ENCODE results near the gene EPAS1. TPM values are rescaled to one million over a fixed set of nuclear protein-coding genes. Genes with fewer than 3 reads are reported as not detected.
"Not testable (repeated sequence)": the region's sequence is repeated elsewhere in the genome, so short reads cannot be mapped to it uniquely, and the experiment has no call there.

Gene EPAS1
- total RNA-seq, 1 donor from 2014 or later = 280 TPM

- Mint-ChIP-seq H3K4me3 (ENCODE audit: unreplicated experiment) (no peak overlapping the region), H3K9me3 (ENCODE audit: unreplicated experiment) (no peaks in the 10 kb centered on the region), H3K4me1 (ENCODE audit: unreplicated experiment) (peaks cover 11% of the 10 kb centered on the region), H3K27me3 (ENCODE audit: unreplicated experiment) (peaks cover 20% of the 10 kb centered on the region), H3K36me3 (ENCODE audit: low read depth, unreplicated experiment) (peaks cover 9% of the 10 kb centered on the region), H3K27ac (ENCODE audit: unreplicated experiment) (no peak overlapping the region)
- no peak for DNase-seq (ENCODE audit: low spot score)
- TF ChIP-seq, protein P1, sequence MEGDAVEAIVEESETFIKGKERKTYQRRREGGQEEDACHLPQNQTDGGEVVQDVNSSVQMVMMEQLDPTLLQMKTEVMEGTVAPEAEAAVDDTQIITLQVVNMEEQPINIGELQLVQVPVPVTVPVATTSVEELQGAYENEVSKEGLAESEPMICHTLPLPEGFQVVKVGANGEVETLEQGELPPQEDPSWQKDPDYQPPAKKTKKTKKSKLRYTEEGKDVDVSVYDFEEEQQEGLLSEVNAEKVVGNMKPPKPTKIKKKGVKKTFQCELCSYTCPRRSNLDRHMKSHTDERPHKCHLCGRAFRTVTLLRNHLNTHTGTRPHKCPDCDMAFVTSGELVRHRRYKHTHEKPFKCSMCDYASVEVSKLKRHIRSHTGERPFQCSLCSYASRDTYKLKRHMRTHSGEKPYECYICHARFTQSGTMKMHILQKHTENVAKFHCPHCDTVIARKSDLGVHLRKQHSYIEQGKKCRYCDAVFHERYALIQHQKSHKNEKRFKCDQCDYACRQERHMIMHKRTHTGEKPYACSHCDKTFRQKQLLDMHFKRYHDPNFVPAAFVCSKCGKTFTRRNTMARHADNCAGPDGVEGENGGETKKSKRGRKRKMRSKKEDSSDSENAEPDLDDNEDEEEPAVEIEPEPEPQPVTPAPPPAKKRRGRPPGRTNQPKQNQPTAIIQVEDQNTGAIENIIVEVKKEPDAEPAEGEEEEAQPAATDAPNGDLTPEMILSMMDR (IDR thresholded peaks at IDR 0.05; ENCODE audit: unreplicated experiment) = no peak
Measured at GRCh38 chr2:46393865-46394264, 96.7 kb downstream of the EPAS1 start.

- H3K4me1 Mint-ChIP-seq (ENCODE audit: unreplicated experiment) = peaks cover 6% of the 10 kb centered on the region
- TF ChIP-seq, protein P1 (IDR thresholded peaks at IDR 0.05; ENCODE audit: unreplicated experiment) = no peak
- no peak overlapping the region for H3K27ac Mint-ChIP-seq (ENCODE audit: unreplicated experiment)
- no peak for DNase-seq (ENCODE audit: low spot score)
- H3K9me3 Mint-ChIP-seq (ENCODE audit: unreplicated experiment) = no peaks in the 10 kb centered on the region
- peaks cover 3% of the 10 kb centered on the region for H3K36me3 Mint-ChIP-seq (ENCODE audit: low read depth, unreplicated experiment)
- H3K4me3 Mint-ChIP-seq (ENCODE audit: unreplicated experiment) = no peak overlapping the region
- peaks cover 15% of the 10 kb centered on the region for H3K27me3 Mint-ChIP-seq (ENCODE audit: unreplicated experiment)
Measured at GRCh38 chr2:46394649-46395510, 97.7 kb downstream of the EPAS1 start.

- not testable (repeated sequence) for H3K9me3 Mint-ChIP-seq (ENCODE audit: unreplicated experiment); H3K36me3 Mint-ChIP-seq (ENCODE audit: low read depth, unreplicated experiment); H3K4me3 Mint-ChIP-seq (ENCODE audit: unreplicated experiment); H3K4me1 Mint-ChIP-seq (ENCODE audit: unreplicated experiment); H3K27ac Mint-ChIP-seq (ENCODE audit: unreplicated experiment); DNase-seq (ENCODE audit: low spot score)
- H3K27me3 Mint-ChIP-seq (ENCODE audit: unreplicated experiment) = peaks cover 10% of the 10 kb centered on the region
Measured at GRCh38 chr2:46395730-46396129, 98.5 kb downstream of the EPAS1 start.

- Mint-ChIP-seq H3K27me3 (ENCODE audit: unreplicated experiment) (peaks cover under 1% of the 10 kb centered on the region), H3K4me3 (ENCODE audit: unreplicated experiment) (no peak overlapping the region), H3K4me1 (ENCODE audit: unreplicated experiment) (peaks cover 4% of the 10 kb centered on the region), H3K9me3 (ENCODE audit: unreplicated experiment) (no peaks in the 10 kb centered on the region), H3K36me3 (ENCODE audit: low read depth, unreplicated experiment) (no peaks in the 10 kb centered on the region), H3K27ac (ENCODE audit: unreplicated experiment) (no peak overlapping the region)
- TF ChIP-seq, protein P1 (IDR thresholded peaks at IDR 0.05; ENCODE audit: unreplicated experiment) = no peak
- no peak for DNase-seq (ENCODE audit: low spot score)
Measured at GRCh38 chr2:46400016-46400415, 102.8 kb downstream of the EPAS1 start.

DNA sequence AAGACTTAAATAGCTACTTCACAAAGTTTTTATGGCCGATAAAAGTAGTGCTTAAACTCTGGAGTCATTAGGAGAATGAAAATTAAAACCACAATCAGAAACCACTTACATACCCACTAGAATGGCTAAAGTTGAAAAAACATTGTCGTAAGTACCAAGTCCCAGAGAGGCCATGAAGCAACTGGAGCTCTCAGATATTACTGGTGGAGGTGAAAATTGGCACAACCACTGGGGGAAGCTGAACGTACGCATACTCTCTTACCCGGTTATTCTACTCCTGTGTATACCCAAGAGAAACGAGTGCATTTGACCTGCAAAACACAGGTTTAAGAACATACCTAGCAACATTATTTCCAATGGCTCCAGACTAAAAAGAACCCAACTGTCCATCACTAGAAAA lies 105.7 kb downstream of the EPAS1 start:
- Mint-ChIP-seq H3K9me3 (ENCODE audit: unreplicated experiment) (no peaks in the 10 kb centered on the region), H3K4me3 (ENCODE audit: unreplicated experiment) (no peak overlapping the region), H3K4me1 (ENCODE audit: unreplicated experiment) (peaks cover 10% of the 10 kb centered on the region), H3K27me3 (ENCODE audit: unreplicated experiment) (peaks cover 5% of the 10 kb centered on the region), H3K36me3 (ENCODE audit: low read depth, unreplicated experiment) (no peaks in the 10 kb centered on the region), H3K27ac (ENCODE audit: unreplicated experiment) (no peak overlapping the region)
- TF ChIP-seq, protein P1 (IDR thresholded peaks at IDR 0.05; ENCODE audit: unreplicated experiment) = no peak
- DNase-seq (ENCODE audit: low spot score) = no peak

All from endothelial cell (in vitro differentiated cells).